ENCODE measurements around the gene ZNF638. TPM values are rescaled to one million over a fixed set of nuclear protein-coding genes. Genes with fewer than 3 reads are reported as not detected.

ZNF638 gene
- total RNA-seq, 1 experiment from 2014 or later = 109 TPM

GRCh38 chr2:71426721-71427120 lies 95.1 kb downstream of the ZNF638 start:
- POLR2A ChIA-PET = no interaction called here
- H3K9me3 Mint-ChIP-seq = no peaks in the 10 kb centered on the region
- H3K27me3 Mint-ChIP-seq (ENCODE audit: low read depth) = no peaks in the 10 kb centered on the region
- H3K4me3 Mint-ChIP-seq = no peak overlapping the region
- TF ChIP-seq SMAD4 (CRISPR knock-in tag; IDR thresholded peaks at IDR 0.05) (no peak), ZNF281 (CRISPR knock-in tag; IDR thresholded peaks at IDR 0.05) (no peak), ELF4 (CRISPR knock-in tag; IDR thresholded peaks at IDR 0.05; ENCODE audit: low read depth) (no peak), GTF2I (CRISPR knock-in tag; conservative IDR thresholded peaks at IDR 0.05) (no peak), NR1H2 (CRISPR knock-in tag; IDR thresholded peaks at IDR 0.05) (no peak), TEAD4 (CRISPR knock-in tag; IDR thresholded peaks at IDR 0.05) (no peak), NR3C1 (CRISPR knock-in tag; conservative IDR thresholded peaks at IDR 0.05; ENCODE audit: low read depth) (no peak), ZSCAN18 (CRISPR knock-in tag; IDR thresholded peaks at IDR 0.05) (no peak), ZNF671 (CRISPR knock-in tag; IDR thresholded peaks at IDR 0.05) (no peak), HMGA2 (CRISPR knock-in tag; IDR thresholded peaks at IDR 0.05) (no peak), SOX15 (CRISPR knock-in tag; IDR thresholded peaks at IDR 0.05) (no peak), ATF6 (CRISPR knock-in tag; IDR thresholded peaks at IDR 0.05) (no peak), MXD4 (CRISPR knock-in tag; IDR thresholded peaks at IDR 0.05; ENCODE audit: borderline replicate concordance) (no peak), USF2 (CRISPR knock-in tag; IDR thresholded peaks at IDR 0.05) (no peak), PRDM15 (CRISPR knock-in tag; IDR thresholded peaks at IDR 0.05) (no peak), ATF3 (CRISPR knock-in tag; conservative IDR thresholded peaks at IDR 0.05) (no peak), PREB (CRISPR knock-in tag; IDR thresholded peaks at IDR 0.05; ENCODE audit: borderline replicate concordance) (no peak)
- no peak overlapping the region for H3K27ac Mint-ChIP-seq
- no peaks in the 10 kb centered on the region for H3K4me1 Mint-ChIP-seq
- CTCF ChIA-PET = no interaction called here
- DNase-seq (ENCODE audit: low spot score) = no peak
- peaks cover 75% of the 10 kb centered on the region for H3K36me3 Mint-ChIP-seq
- ATAC-seq = no peak
